A673 (cell line): Measurements from ENCODE around the gene PRDM16.

Source experiments
- EZH2 ChIP-seq: fragments of 200-600 bp; sonication (generic); IDR thresholded peaks from 2 replicates; pipeline ENCODE4 v1.6.1; 2017; ENCODE audit warnings: borderline replicate concordance, low read depth, mild to moderate bottlenecking, mixed read lengths, antibody characterized with exemption, low read length; ENCODE audit not compliant: poor library complexity, severe bottlenecking
- TF ChIP-seq, protein P1 (sequence below): fragments of 300-800, 200-600 bp; sonication (generic); conservative IDR thresholded peaks from 2 replicates; pipeline ENCODE4 v1.5.1; 2017; ENCODE audit warnings: low read depth, mild to moderate bottlenecking, antibody characterized with exemption, low read length, moderate library complexity, mixed read lengths

DNA sequence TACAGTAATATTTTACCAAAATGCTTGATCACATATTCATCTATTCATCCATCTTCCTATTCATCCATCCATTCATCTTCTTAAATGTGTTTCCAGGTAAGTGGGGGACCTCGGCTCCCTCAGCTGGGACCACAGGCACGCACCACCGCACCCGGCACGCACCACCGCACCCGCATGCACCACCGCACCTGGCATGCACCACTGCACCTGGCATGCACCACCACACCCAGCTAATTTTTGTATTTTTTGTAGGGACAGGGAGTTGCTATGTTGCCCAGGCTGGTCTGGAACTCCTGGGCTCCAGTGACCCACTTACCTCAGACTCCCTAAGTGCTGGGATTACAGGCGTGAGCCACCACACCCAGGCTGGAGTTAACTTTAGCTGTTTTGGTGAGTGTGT, 26.5 kb upstream of the PRDM16 start:
- TF ChIP-seq, protein P1, sequence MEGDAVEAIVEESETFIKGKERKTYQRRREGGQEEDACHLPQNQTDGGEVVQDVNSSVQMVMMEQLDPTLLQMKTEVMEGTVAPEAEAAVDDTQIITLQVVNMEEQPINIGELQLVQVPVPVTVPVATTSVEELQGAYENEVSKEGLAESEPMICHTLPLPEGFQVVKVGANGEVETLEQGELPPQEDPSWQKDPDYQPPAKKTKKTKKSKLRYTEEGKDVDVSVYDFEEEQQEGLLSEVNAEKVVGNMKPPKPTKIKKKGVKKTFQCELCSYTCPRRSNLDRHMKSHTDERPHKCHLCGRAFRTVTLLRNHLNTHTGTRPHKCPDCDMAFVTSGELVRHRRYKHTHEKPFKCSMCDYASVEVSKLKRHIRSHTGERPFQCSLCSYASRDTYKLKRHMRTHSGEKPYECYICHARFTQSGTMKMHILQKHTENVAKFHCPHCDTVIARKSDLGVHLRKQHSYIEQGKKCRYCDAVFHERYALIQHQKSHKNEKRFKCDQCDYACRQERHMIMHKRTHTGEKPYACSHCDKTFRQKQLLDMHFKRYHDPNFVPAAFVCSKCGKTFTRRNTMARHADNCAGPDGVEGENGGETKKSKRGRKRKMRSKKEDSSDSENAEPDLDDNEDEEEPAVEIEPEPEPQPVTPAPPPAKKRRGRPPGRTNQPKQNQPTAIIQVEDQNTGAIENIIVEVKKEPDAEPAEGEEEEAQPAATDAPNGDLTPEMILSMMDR: no peak
- no peak for TF ChIP-seq EZH2
